ENCODE data around the gene WNT11.

The WNT11 gene

DNA sequence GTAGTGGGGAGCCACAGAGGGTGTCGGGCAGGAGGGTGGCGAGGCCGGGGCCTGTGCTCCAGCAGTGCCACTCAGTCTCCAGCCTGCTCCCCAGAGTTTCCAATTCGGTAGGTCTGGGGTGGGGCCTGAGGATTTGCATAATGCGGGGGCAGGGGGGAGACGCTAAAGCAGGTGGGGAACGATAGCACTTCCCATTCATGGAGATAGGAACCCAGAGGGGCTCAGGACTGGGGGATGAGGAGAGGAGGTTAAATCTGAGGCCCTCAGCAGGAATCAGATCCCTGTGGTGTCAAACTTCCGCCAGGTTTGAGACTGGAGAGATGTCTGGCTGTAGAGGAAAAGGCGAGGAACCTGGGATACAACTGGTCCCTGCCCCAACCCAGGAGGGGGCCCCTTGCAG lies 29.8 kb downstream of the WNT11 start:
- Histone ChIP-seq H3K4me2 (ENCODE audit: low read length) (no peak overlapping the region), H2BK5ac (ENCODE audit: low read length) (no peak overlapping the region), H3K9ac (ENCODE audit: low read length) (no peak overlapping the region), H3K79me1 (ENCODE audit: low read length) (no peaks in the 10 kb centered on the region), H2BK15ac (replicated peaks; ENCODE audit: low read depth) (no peak overlapping the region), H4K8ac (ENCODE audit: low read depth, low read length) (no peak overlapping the region), H2BK120ac (ENCODE audit: low read depth, low read length) (no peak overlapping the region), H3K79me2 (ENCODE audit: control insufficient read depth, insufficient read depth, low read length) (no peaks in the 10 kb centered on the region), H3K27ac (ENCODE audit: low read depth, low read length) (no peak overlapping the region), H3K23ac (ENCODE audit: low read length) (no peak overlapping the region), H3K18ac (ENCODE audit: low read length) (no peak overlapping the region), H4K5ac (ENCODE audit: low read length) (no peak overlapping the region), H3K27me3 (ENCODE audit: insufficient read depth, low read length, poor library complexity) (no peaks in the 10 kb centered on the region), H3K4me3 (ENCODE audit: low read length) (no peak overlapping the region), H3K4ac (ENCODE audit: low read depth, low read length) (no peak overlapping the region), H3K36me3 (ENCODE audit: control insufficient read depth, insufficient read depth, low read length) (no peaks in the 10 kb centered on the region), H2AK5ac (ENCODE audit: low read length) (no peak overlapping the region), H3K4me1 (ENCODE audit: control insufficient read depth, low read depth, low read length) (peaks cover 3% of the 10 kb centered on the region), H3K56ac (ENCODE audit: low read length) (no peak overlapping the region)
- WGBS (ENCODE audit: extremely low coverage, insufficient coverage, low lambda C conversion rate) = no CpG with 5 or more reads among the region's 9 CpGs
- peak; percentile 21 for DNase-seq

- WGBS (ENCODE audit: extremely low coverage, insufficient coverage, low lambda C conversion rate) = no CpG with 5 or more reads among the region's 4 CpGs
- Histone ChIP-seq H3K56ac (ENCODE audit: low read length) (peak overlapping the region; percentile 42), H3K79me2 (ENCODE audit: control insufficient read depth, insufficient read depth, low read length) (no peaks in the 10 kb centered on the region), H3K36me3 (ENCODE audit: control insufficient read depth, insufficient read depth, low read length) (no peaks in the 10 kb centered on the region), H3K27ac (ENCODE audit: low read depth, low read length) (no peak overlapping the region), H3K4me1 (ENCODE audit: control insufficient read depth, low read depth, low read length) (peaks cover 3% of the 10 kb centered on the region), H3K23ac (ENCODE audit: low read length) (no peak overlapping the region), H3K9ac (ENCODE audit: low read length) (no peak overlapping the region), H3K79me1 (ENCODE audit: low read length) (no peaks in the 10 kb centered on the region), H3K4me3 (ENCODE audit: low read length) (no peak overlapping the region), H3K27me3 (ENCODE audit: insufficient read depth, low read length, poor library complexity) (no peaks in the 10 kb centered on the region), H4K8ac (ENCODE audit: low read depth, low read length) (no peak overlapping the region), H2BK5ac (ENCODE audit: low read length) (no peak overlapping the region), H3K4ac (ENCODE audit: low read depth, low read length) (no peak overlapping the region), H2AK5ac (ENCODE audit: low read length) (no peak overlapping the region), H4K5ac (ENCODE audit: low read length) (no peak overlapping the region), H3K4me2 (ENCODE audit: low read length) (no peak overlapping the region), H2BK120ac (ENCODE audit: low read depth, low read length) (no peak overlapping the region), H3K18ac (ENCODE audit: low read length) (no peak overlapping the region), H2BK15ac (replicated peaks; ENCODE audit: low read depth) (no peak overlapping the region)
- DNase-seq = no peak
Observed at GRCh38 chr11:76175783-76176182, 30.5 kb downstream of the WNT11 start.

- no peak overlapping the region for H4K5ac ChIP-seq (ENCODE audit: low read length)
- no CpG with 5 or more reads among the region's 5 CpGs for WGBS (ENCODE audit: extremely low coverage, insufficient coverage, low lambda C conversion rate)
- H4K8ac ChIP-seq (ENCODE audit: low read depth, low read length) = no peak overlapping the region
- no peaks in the 10 kb centered on the region for H3K79me1 ChIP-seq (ENCODE audit: low read length)
- DNase-seq = no peak
- no peaks in the 10 kb centered on the region for H3K27me3 ChIP-seq (ENCODE audit: insufficient read depth, low read length, poor library complexity)
- peaks cover 3% of the 10 kb centered on the region for H3K4me1 ChIP-seq (ENCODE audit: control insufficient read depth, low read depth, low read length)
- no peak overlapping the region for H3K18ac ChIP-seq (ENCODE audit: low read length)
- no peak overlapping the region for H3K9ac ChIP-seq (ENCODE audit: low read length)
- H2BK120ac ChIP-seq (ENCODE audit: low read depth, low read length) = no peak overlapping the region
- no peak overlapping the region for H2BK15ac ChIP-seq (replicated peaks; ENCODE audit: low read depth)
- no peak overlapping the region for H3K4me3 ChIP-seq (ENCODE audit: low read length)
- no peak overlapping the region for H3K4me2 ChIP-seq (ENCODE audit: low read length)
- no peak overlapping the region for H3K56ac ChIP-seq (ENCODE audit: low read length)
- H3K36me3 ChIP-seq (ENCODE audit: control insufficient read depth, insufficient read depth, low read length) = no peaks in the 10 kb centered on the region
- H3K23ac ChIP-seq (ENCODE audit: low read length) = no peak overlapping the region
- no peak overlapping the region for H2AK5ac ChIP-seq (ENCODE audit: low read length)
- no peak overlapping the region for H2BK5ac ChIP-seq (ENCODE audit: low read length)
- H3K79me2 ChIP-seq (ENCODE audit: control insufficient read depth, insufficient read depth, low read length) = no peaks in the 10 kb centered on the region
- H3K27ac ChIP-seq (ENCODE audit: low read depth, low read length) = no peak overlapping the region
- H3K4ac ChIP-seq (ENCODE audit: low read depth, low read length) = no peak overlapping the region
Observed at GRCh38 chr11:76174330-76174729, 32.0 kb downstream of the WNT11 start.

DNA sequence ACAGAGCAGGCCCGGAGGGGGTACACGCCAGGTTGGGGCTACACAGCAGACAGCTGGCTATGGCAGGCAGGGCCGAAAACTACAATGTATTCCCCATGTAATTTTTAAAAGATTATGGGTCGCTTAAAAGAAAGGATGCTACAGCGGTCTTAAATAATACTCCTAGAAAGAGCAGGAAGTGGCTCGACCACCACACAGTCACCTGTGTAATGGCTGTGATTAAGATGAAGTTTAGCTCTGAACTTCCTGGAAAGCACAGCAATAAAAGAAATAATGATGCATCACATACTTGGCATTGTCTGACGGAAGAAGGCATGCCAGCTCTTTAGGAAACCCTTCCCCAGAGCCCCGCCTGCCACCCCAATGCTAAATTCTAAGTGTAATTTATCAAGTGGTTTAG lies 32.6 kb downstream of the WNT11 start:
- H3K27ac ChIP-seq (ENCODE audit: low read depth, low read length) = no peak overlapping the region
- no peaks in the 10 kb centered on the region for H3K27me3 ChIP-seq (ENCODE audit: insufficient read depth, low read length, poor library complexity)
- no peak overlapping the region for H3K56ac ChIP-seq (ENCODE audit: low read length)
- H3K23ac ChIP-seq (ENCODE audit: low read length) = no peak overlapping the region
- no peaks in the 10 kb centered on the region for H3K36me3 ChIP-seq (ENCODE audit: control insufficient read depth, insufficient read depth, low read length)
- H3K9ac ChIP-seq (ENCODE audit: low read length) = no peak overlapping the region
- H4K8ac ChIP-seq (ENCODE audit: low read depth, low read length) = no peak overlapping the region
- H3K79me2 ChIP-seq (ENCODE audit: control insufficient read depth, insufficient read depth, low read length) = no peaks in the 10 kb centered on the region
- no peak overlapping the region for H3K4ac ChIP-seq (ENCODE audit: low read depth, low read length)
- no peak overlapping the region for H3K4me3 ChIP-seq (ENCODE audit: low read length)
- no peak overlapping the region for H2BK15ac ChIP-seq (replicated peaks; ENCODE audit: low read depth)
- H2BK120ac ChIP-seq (ENCODE audit: low read depth, low read length) = no peak overlapping the region
- peaks cover 3% of the 10 kb centered on the region for H3K4me1 ChIP-seq (ENCODE audit: control insufficient read depth, low read depth, low read length)
- H2AK5ac ChIP-seq (ENCODE audit: low read length) = no peak overlapping the region
- H3K18ac ChIP-seq (ENCODE audit: low read length) = no peak overlapping the region
- H2BK5ac ChIP-seq (ENCODE audit: low read length) = no peak overlapping the region
- H3K4me2 ChIP-seq (ENCODE audit: low read length) = no peak overlapping the region
- no peak for DNase-seq
- H4K5ac ChIP-seq (ENCODE audit: low read length) = no peak overlapping the region
- no peaks in the 10 kb centered on the region for H3K79me1 ChIP-seq (ENCODE audit: low read length)
- WGBS (ENCODE audit: extremely low coverage, insufficient coverage, low lambda C conversion rate) = no CpG with 5 or more reads among the region's 8 CpGs

- Histone ChIP-seq H4K5ac (ENCODE audit: low read length) (no peak overlapping the region), H2BK120ac (ENCODE audit: low read depth, low read length) (no peak overlapping the region), H2BK15ac (replicated peaks; ENCODE audit: low read depth) (no peak overlapping the region), H3K79me2 (ENCODE audit: control insufficient read depth, insufficient read depth, low read length) (no peaks in the 10 kb centered on the region), H3K4ac (ENCODE audit: low read depth, low read length) (no peak overlapping the region), H3K79me1 (ENCODE audit: low read length) (no peaks in the 10 kb centered on the region), H3K4me2 (ENCODE audit: low read length) (no peak overlapping the region), H4K8ac (ENCODE audit: low read depth, low read length) (no peak overlapping the region), H2BK5ac (ENCODE audit: low read length) (no peak overlapping the region), H3K27ac (ENCODE audit: low read depth, low read length) (no peak overlapping the region), H3K4me3 (ENCODE audit: low read length) (no peak overlapping the region), H3K56ac (ENCODE audit: low read length) (no peak overlapping the region), H2AK5ac (ENCODE audit: low read length) (no peak overlapping the region), H3K23ac (ENCODE audit: low read length) (no peak overlapping the region), H3K36me3 (ENCODE audit: control insufficient read depth, insufficient read depth, low read length) (no peaks in the 10 kb centered on the region), H3K9ac (ENCODE audit: low read length) (no peak overlapping the region), H3K27me3 (ENCODE audit: insufficient read depth, low read length, poor library complexity) (no peaks in the 10 kb centered on the region), H3K18ac (ENCODE audit: low read length) (no peak overlapping the region), H3K4me1 (ENCODE audit: control insufficient read depth, low read depth, low read length) (peaks cover 3% of the 10 kb centered on the region)
- DNase-seq = no peak
- whole genome bisulfite sequencing (ENCODE audit: extremely low coverage, insufficient coverage, low lambda C conversion rate) = no CpG with 5 or more reads among the region's 13 CpGs
Observed at GRCh38 chr11:76172583-76172982, 33.7 kb downstream of the WNT11 start.

- Histone ChIP-seq H4K8ac (ENCODE audit: low read depth, low read length) (no peak overlapping the region), H3K79me2 (ENCODE audit: control insufficient read depth, insufficient read depth, low read length) (no peaks in the 10 kb centered on the region), H3K4ac (ENCODE audit: low read depth, low read length) (no peak overlapping the region), H2BK120ac (ENCODE audit: low read depth, low read length) (no peak overlapping the region), H3K4me1 (ENCODE audit: control insufficient read depth, low read depth, low read length) (no peaks in the 10 kb centered on the region), H3K18ac (ENCODE audit: low read length) (no peak overlapping the region), H3K4me2 (ENCODE audit: low read length) (no peak overlapping the region), H2AK5ac (ENCODE audit: low read length) (no peak overlapping the region), H3K27me3 (ENCODE audit: insufficient read depth, low read length, poor library complexity) (no peaks in the 10 kb centered on the region), H3K4me3 (ENCODE audit: low read length) (no peak overlapping the region), H4K5ac (ENCODE audit: low read length) (no peak overlapping the region), H3K27ac (ENCODE audit: low read depth, low read length) (no peak overlapping the region), H3K23ac (ENCODE audit: low read length) (no peak overlapping the region), H3K56ac (ENCODE audit: low read length) (no peak overlapping the region), H2BK5ac (ENCODE audit: low read length) (no peak overlapping the region), H2BK15ac (replicated peaks; ENCODE audit: low read depth) (no peak overlapping the region), H3K9ac (ENCODE audit: low read length) (no peak overlapping the region), H3K36me3 (ENCODE audit: control insufficient read depth, insufficient read depth, low read length) (no peaks in the 10 kb centered on the region), H3K79me1 (ENCODE audit: low read length) (no peaks in the 10 kb centered on the region)
- WGBS (ENCODE audit: extremely low coverage, insufficient coverage, low lambda C conversion rate) = no CpG with 5 or more reads among the region's 4 CpGs
- no peak for DNase-seq
Observed at GRCh38 chr11:76170468-76170867, 35.8 kb downstream of the WNT11 start.
